GM12864 (cell line): Measurements from ENCODE around the gene RAB30.

Source experiments
- DNase-seq: peaks from one replicate; pipeline ENCODE4 v3.0.0-alpha.2; 2011; ENCODE audit warnings: low read depth
- H3K4me3 ChIP-seq: 2 replicates; pipeline ENCODE4 v1.5.1; 2011; ENCODE audit warnings: mild to moderate bottlenecking, low read depth, low read length, control low read depth
- TF ChIP-seq, protein P1 (sequence below): IDR thresholded peaks from 2 replicates; pipeline ENCODE4 v1.5.1; 2011; ENCODE audit warnings: low read depth, mild to moderate bottlenecking, moderate library complexity, low read length, control low read depth, inconsistent platforms; ENCODE audit errors: missing control alignments

Gene RAB30

DNA sequence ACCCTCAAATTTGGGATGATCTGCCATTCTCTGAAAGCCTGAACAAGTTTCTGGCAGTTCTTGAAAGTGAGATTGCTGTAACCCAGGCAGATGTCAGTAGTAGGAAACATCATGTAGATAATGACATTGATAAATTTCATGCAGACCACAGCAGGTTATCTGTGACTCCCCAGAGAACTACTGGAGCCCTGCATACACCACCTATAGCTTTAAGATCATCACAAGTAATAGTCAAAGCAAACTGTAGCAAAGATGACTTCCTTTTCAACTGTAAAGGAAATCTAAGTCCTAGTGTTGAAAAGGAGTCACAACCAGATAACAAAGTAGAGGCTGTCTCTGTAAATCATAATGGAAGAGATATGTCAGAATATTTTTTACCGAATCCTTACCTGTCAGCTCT is 139.1 kb downstream of the RAB30 start:
- TF ChIP-seq, protein P1, sequence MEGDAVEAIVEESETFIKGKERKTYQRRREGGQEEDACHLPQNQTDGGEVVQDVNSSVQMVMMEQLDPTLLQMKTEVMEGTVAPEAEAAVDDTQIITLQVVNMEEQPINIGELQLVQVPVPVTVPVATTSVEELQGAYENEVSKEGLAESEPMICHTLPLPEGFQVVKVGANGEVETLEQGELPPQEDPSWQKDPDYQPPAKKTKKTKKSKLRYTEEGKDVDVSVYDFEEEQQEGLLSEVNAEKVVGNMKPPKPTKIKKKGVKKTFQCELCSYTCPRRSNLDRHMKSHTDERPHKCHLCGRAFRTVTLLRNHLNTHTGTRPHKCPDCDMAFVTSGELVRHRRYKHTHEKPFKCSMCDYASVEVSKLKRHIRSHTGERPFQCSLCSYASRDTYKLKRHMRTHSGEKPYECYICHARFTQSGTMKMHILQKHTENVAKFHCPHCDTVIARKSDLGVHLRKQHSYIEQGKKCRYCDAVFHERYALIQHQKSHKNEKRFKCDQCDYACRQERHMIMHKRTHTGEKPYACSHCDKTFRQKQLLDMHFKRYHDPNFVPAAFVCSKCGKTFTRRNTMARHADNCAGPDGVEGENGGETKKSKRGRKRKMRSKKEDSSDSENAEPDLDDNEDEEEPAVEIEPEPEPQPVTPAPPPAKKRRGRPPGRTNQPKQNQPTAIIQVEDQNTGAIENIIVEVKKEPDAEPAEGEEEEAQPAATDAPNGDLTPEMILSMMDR, result no peak
- no peak for DNase-seq
- no peak overlapping the region for H3K4me3 ChIP-seq

DNA sequence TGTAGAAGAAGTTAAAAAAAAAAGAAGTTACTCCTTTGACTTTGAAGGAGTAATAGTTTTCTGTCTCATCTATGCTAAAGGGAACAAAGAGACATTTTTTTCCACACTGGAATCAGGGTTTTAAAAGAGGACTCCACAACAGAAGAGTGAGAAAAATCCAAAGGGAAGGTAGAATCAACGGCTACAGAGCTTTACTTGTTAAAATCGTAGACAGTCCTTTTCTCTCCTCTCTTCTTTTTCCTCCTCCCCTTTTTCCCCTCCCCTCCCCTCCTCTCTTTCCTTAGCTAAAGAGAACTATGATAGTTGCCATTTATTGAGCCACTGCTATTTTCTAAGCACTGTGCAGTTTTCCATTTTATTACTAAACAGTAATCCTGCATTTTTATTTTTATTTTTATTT is 141.0 kb downstream of the RAB30 start:
- no peak for DNase-seq
- no peak overlapping the region for H3K4me3 ChIP-seq
- TF ChIP-seq, protein P1, result no peak

DNA sequence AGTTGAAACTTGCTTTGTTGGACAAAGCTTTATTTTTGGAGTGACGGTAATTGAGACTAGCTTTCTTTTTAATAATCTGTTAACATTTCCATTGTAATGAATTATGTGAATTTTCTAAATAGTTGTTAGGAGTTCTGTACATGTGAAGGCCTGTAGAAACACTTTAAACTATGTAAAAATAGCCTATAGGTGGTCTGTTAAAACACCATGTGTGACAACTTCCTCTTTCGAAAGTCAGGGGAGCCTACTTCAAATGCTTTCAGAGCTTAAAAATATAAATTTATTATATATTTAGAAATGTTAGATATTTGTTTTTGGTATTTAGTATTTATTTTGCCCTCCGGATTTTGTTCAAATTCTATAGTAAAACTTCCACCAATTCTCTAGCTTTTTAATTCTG is 141.5 kb downstream of the RAB30 start:
- H3K4me3 ChIP-seq, result no peak overlapping the region
- no peak for DNase-seq
- TF ChIP-seq, protein P1, result no peak

DNA sequence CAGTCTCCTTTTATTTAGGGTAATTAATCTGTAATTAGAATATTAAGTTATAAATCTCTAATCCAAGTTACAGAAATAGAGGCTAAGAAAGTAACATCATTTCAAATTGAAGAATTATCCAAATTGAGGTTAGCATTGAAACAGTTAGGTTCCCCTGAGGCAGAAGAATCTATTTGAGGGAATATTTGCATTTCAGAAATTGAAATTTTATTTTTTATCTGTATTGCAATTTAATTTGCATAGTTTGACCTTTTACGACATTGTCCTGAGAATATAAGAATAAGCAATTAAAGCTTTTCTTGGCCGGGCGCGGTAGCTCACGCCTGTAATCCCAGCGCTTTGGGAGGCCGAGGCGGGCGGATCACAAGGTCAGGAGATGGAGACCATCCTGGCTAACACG is 142.6 kb downstream of the RAB30 start:
- no peak for DNase-seq
- TF ChIP-seq, protein P1, result no peak
- H3K4me3 ChIP-seq, result no peak overlapping the region

DNA sequence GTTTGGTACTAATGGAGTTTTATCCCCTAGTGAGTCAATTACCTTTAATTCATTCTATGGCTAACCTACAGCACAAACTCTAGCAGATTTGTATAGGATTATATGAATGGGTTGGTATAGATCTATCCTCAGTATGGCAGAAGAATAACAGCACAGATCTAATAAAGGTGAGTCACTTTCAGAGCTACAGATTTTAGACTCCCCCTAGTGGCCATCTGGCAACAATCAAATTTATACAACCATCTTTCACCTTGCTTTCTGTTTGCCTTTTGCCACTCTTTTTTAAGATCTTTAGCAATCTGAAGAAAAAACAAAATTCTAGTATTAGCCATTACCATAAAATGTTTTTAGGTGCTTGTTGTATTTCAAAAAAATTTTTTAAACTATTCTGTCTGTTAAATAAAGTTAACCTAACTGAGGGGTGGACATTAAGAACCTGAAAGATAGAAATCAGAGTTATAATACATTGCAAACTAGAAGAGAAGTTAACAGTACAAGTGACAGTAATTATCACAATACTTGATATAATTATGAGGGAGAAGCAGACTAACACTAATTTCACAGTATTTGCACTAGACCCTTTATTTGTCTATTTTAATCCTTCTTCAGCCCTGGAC is 144.3 kb downstream of the RAB30 start:
- no peak overlapping the region for H3K4me3 ChIP-seq
- peak; percentile 55 for DNase-seq
- TF ChIP-seq, protein P1, result peak; percentile 74

DNA sequence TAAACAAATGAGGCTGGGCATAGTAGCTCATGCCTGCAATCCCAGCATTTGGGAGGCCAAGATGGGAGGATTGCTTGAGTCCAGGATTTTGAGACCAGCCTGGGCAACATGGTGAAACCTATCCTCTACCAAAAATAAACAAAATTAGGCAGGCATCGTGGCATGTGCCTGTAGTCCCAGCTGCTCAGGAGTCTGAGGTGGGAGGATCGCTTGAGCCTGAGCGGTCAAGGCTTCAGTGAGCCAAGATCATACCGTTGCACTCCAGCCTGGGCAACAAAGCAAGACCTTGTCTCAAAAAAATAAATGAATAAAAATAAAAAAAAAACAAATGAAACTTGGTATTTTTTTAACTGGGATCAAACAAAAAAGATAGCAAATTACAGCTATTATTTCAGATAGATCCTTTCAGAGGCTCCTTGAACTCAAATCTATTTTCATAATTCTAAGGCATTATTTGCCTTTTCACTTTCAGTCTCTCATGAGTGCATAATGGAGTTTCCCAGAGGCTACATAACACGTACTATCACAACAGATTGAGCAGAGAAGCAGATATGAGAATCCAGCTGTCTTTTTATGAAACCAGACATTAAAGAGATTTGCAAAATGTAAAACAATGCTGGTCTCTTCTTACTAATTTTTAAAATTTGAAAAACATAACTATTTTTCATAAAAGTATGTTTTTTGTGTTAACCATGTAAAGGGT is 147.0 kb downstream of the RAB30 start:
- TF ChIP-seq, protein P1, result no peak
- H3K4me3 ChIP-seq, result no peak overlapping the region
- DNase-seq, result no peak
